Measurements from ENCODE around the gene RAB27A. TPM values are rescaled to one million over a fixed set of nuclear protein-coding genes. Genes with fewer than 3 reads are reported as not detected.

Gene RAB27A
- polyA plus RNA-seq, 1 donor: 5.8 TPM

- DNase-seq (ENCODE audit: low read depth): no peak
Observed at GRCh38 chr15:55226127-55226526, 63.5 kb downstream of the RAB27A start.

- no peak for DNase-seq (ENCODE audit: low read depth)
Observed at GRCh38 chr15:55224892-55225291, 64.7 kb downstream of the RAB27A start.

GRCh38 chr15:55222588-55222987 is 67.0 kb downstream of the RAB27A start:
- no peak for DNase-seq (ENCODE audit: low read depth)

GRCh38 chr15:55221090-55222011 is 68.3 kb downstream of the RAB27A start:
- peak; percentile 22 for DNase-seq (ENCODE audit: low read depth)

GRCh38 chr15:55220606-55221005 is 69.0 kb downstream of the RAB27A start:
- no peak for DNase-seq (ENCODE audit: low read depth)

- DNase-seq (ENCODE audit: low read depth): no peak
Observed at GRCh38 chr15:55218056-55218455, 71.6 kb downstream of the RAB27A start.

GRCh38 chr15:55204464-55204863 is 85.1 kb downstream of the RAB27A start:
- no peak for DNase-seq (ENCODE audit: low read depth)

GRCh38 chr15:55202206-55202605 is 87.4 kb downstream of the RAB27A start:
- no peak for DNase-seq (ENCODE audit: low read depth)

- DNase-seq (ENCODE audit: low read depth): no peak
Observed at GRCh38 chr15:55198706-55199105, 90.9 kb downstream of the RAB27A start.

GRCh38 chr15:55197719-55198118 is 91.9 kb downstream of the RAB27A start:
- DNase-seq (ENCODE audit: low read depth): no peak

- no peak for DNase-seq (ENCODE audit: low read depth)
Observed at GRCh38 chr15:55197362-55197705, 92.3 kb downstream of the RAB27A start.

GRCh38 chr15:55196458-55197361 is 92.9 kb downstream of the RAB27A start, which contains the start of gene RSL24D1:
TSS of gene RSL24D1 (minus strand) at chr15:55196941. CDS start at chr15:55196890, 51 bp downstream.
- DNase-seq (ENCODE audit: low read depth): peak; percentile 98

GRCh38 chr15:55195996-55196395 is 93.6 kb downstream of the RAB27A start:
- DNase-seq (ENCODE audit: low read depth): no peak

- DNase-seq (ENCODE audit: low read depth): no peak
Observed at GRCh38 chr15:55194256-55194655, 95.4 kb downstream of the RAB27A start.

- DNase-seq (ENCODE audit: low read depth): no peak
Observed at GRCh38 chr15:55186331-55186730, 103.3 kb downstream of the RAB27A start.

- DNase-seq (ENCODE audit: low read depth): no peak
Observed at GRCh38 chr15:55183679-55184078, 105.9 kb downstream of the RAB27A start.

GRCh38 chr15:55179141-55179540 is 110.5 kb downstream of the RAB27A start:
- DNase-seq (ENCODE audit: low read depth): no peak

GRCh38 chr15:55170361-55170760 is 119.3 kb downstream of the RAB27A start:
- DNase-seq (ENCODE audit: low read depth): no peak

GRCh38 chr15:55168350-55168974 is 121.2 kb downstream of the RAB27A start:
- DNase-seq (ENCODE audit: low read depth): peak; percentile 38

- DNase-seq (ENCODE audit: low read depth): no peak
Observed at GRCh38 chr15:55164284-55164683, 125.3 kb downstream of the RAB27A start.
